GM12878 (cell line): ENCODE results near the gene PRPS2. TPM values are rescaled to one million over a fixed set of nuclear protein-coding genes. Genes with fewer than 3 reads are reported as not detected.

Experiments used
- ATAC-seq: fragments of 200-7000 bp; cut with Tn5 transposase; 3 replicates; pipeline ENCODE4 v1.9.1; 2020; ENCODE audit warnings: mild to moderate bottlenecking, moderate library complexity
- BruUV-seq: library from RNA; stranded (reverse); fragments of 400-500 nt; replicated peaks from 2 replicates; lab custom pipeline; 2021; lab: Mats Ljungman, UMichigan
- CTCF ChIA-PET: fragments of 300-600 bp; sonication (Branson Sonifier 250); formaldehyde crosslinking; extraction: SDS; loops from one replicate; lab custom pipeline; 2021; ENCODE audit warnings: inconsistent platforms; lab: Yijun Ruan, JAX
- POLR2A ChIA-PET: fragments of 350-600 bp; formaldehyde crosslinking; extraction: SDS; loops from one replicate; lab custom pipeline; 2021; ENCODE audit warnings: inconsistent platforms; lab: Charles Lee
- RAD21 ChIA-PET: fragments of 300-600 bp; sonication (Branson Sonifier 250); formaldehyde crosslinking; loops from one replicate; lab custom pipeline; 2023; ENCODE audit warnings: antibody characterized with exemption; ENCODE audit not compliant: unreplicated experiment; lab: Charles Lee
- SMC1A ChIA-PET: fragments of 300-600 bp; sonication (Branson Sonifier 250); formaldehyde crosslinking; loops from one replicate; lab custom pipeline; 2023; ENCODE audit not compliant: unreplicated experiment, uncharacterized antibody; lab: Charles Lee
- DNase-seq: peaks from one replicate; pipeline ENCODE4 v3.0.0-alpha.2; 2011; ENCODE audit warnings: low read depth, low spot score
- FAIRE-seq: peaks from 3 replicates; lab custom pipeline; 2011; peaks lifted over from hg19 to GRCh38; lab: Jason Lieb, UNC
- H2AFZ ChIP-seq: 2 replicates; pipeline ENCODE4 v1.6.0; 2011; ENCODE audit warnings: low read depth, low read length, control low read depth; ENCODE audit not compliant: control insufficient read depth
- H3K27ac ChIP-seq: 2 replicates; pipeline ENCODE4 v1.5.1; 2011; ENCODE audit warnings: control low read depth; ENCODE audit not compliant: control insufficient read depth, insufficient read depth
- H3K27me3 ChIP-seq, 2 experiments: replicated peaks in 1 of 2; 2 replicates each; pipeline versions ENCODE4 v1.6.0 to v1.6.1; 2011; ENCODE audit warnings: low read length in 1 of 2; ENCODE audit not compliant: control insufficient read depth in 2 of 2, insufficient read depth in 2 of 2
- H3K36me3 ChIP-seq, 2 experiments: 2 replicates each; pipeline ENCODE4 v1.5.1; 2011; ENCODE audit warnings: low read length in 1 of 2; ENCODE audit not compliant: control insufficient read depth in 2 of 2, insufficient read depth in 2 of 2
- H3K4me1 ChIP-seq: 2 replicates; pipeline ENCODE4 v1.6.1; 2011; ENCODE audit warnings: mild to moderate bottlenecking, low read length, moderate library complexity, mixed read lengths; ENCODE audit not compliant: control insufficient read depth, insufficient read depth
- H3K4me2 ChIP-seq: 2 replicates; pipeline ENCODE4 v1.6.0; 2011; ENCODE audit warnings: control low read depth; ENCODE audit not compliant: control insufficient read depth, insufficient read depth
- H3K4me3 ChIP-seq: fragments of 200-600 bp; sonication (generic); 2 replicates; pipeline ENCODE4 v1.5.1; 2016
- H3K79me2 ChIP-seq: 2 replicates; pipeline ENCODE4 v1.6.0; 2011; ENCODE audit warnings: low read length; ENCODE audit not compliant: control insufficient read depth, insufficient read depth
- H3K9ac ChIP-seq: 2 replicates; pipeline ENCODE4 v1.8.0; 2011; ENCODE audit warnings: low read length, control low read depth, mixed read lengths; ENCODE audit not compliant: control insufficient read depth, insufficient read depth
- H3K9me3 ChIP-seq: replicated peaks from 3 replicates; pipeline ENCODE4 v1.5.1; 2011; ENCODE audit warnings: mild to moderate bottlenecking, low read length; ENCODE audit not compliant: control insufficient read depth, insufficient read depth
- H4K20me1 ChIP-seq: 2 replicates; pipeline ENCODE4 v1.6.0; 2011; ENCODE audit not compliant: control insufficient read depth, insufficient read depth
- BHLHE40 ChIP-seq, 2 experiments: fragments of 450-650 bp in 1 of 2; IDR thresholded peaks; 2 replicates each; pipeline ENCODE4 v1.6.1; 2011 to 2017; ENCODE audit warnings: low read depth in 2 of 2, borderline replicate concordance in 1 of 2, improper control_type of control experiment in 1 of 2, low read length in 1 of 2, mild to moderate bottlenecking in 1 of 2
- CBX3 ChIP-seq: fragments of 200-600 bp; sonication (generic); IDR thresholded peaks from 2 replicates; pipeline ENCODE4 v1.6.1; 2016; ENCODE audit warnings: low read depth, borderline replicate concordance
- CREM ChIP-seq: IDR thresholded peaks from 2 replicates; pipeline ENCODE4 v1.6.1; 2014; ENCODE audit warnings: antibody characterized with exemption, low read depth
- CTCF ChIP-seq, 3 experiments: IDR thresholded peaks in 2 of 3; conservative IDR thresholded peaks in 1 of 3; 2 replicates each; pipeline ENCODE4 v1.5.1; 2011; ENCODE audit warnings: low read depth in 3 of 3, low read length in 3 of 3, mild to moderate bottlenecking in 3 of 3, control low read depth in 2 of 3, moderate library complexity in 2 of 3, inconsistent platforms in 1 of 3, mixed read lengths in 1 of 3; ENCODE audit not compliant: control insufficient read depth in 2 of 3, insufficient read depth in 1 of 3; ENCODE audit errors: extremely low read depth in 1 of 3
- FOS ChIP-seq: IDR thresholded peaks from 3 replicates; pipeline ENCODE4 v1.6.1; 2011; ENCODE audit warnings: borderline replicate concordance; ENCODE audit not compliant: insufficient read length; ENCODE audit errors: extremely low read depth
- IRF3 ChIP-seq: fragments of 450-650 bp; IDR thresholded peaks from 2 replicates; pipeline ENCODE4 v1.6.1; 2014; ENCODE audit warnings: mild to moderate bottlenecking
- MLLT1 ChIP-seq: fragments of 450-650 bp; IDR thresholded peaks from 2 replicates; pipeline ENCODE4 v1.6.1; 2016; ENCODE audit warnings: mild to moderate bottlenecking
- NBN ChIP-seq: fragments of 450-650 bp; IDR thresholded peaks from 2 replicates; pipeline ENCODE4 v1.6.1; 2016
- NR2F1 ChIP-seq: fragments of 450-650 bp; conservative IDR thresholded peaks from 2 replicates; pipeline ENCODE4 v1.6.1; 2017; ENCODE audit warnings: mild to moderate bottlenecking
- POLR2AphosphoS2 ChIP-seq: IDR thresholded peaks from 2 replicates; pipeline ENCODE4 v1.6.1; 2011; ENCODE audit warnings: low read depth, mild to moderate bottlenecking, low read length, improper control_type of control experiment, moderate library complexity
- RAD21 ChIP-seq: IDR thresholded peaks from 2 replicates; pipeline ENCODE4 v1.6.1; 2011; ENCODE audit warnings: mild to moderate bottlenecking, low read depth, low read length, moderate library complexity; ENCODE audit not compliant: insufficient read depth
- SP1 ChIP-seq: IDR thresholded peaks from one replicate; pipeline ENCODE4 v1.6.1; 2011; ENCODE audit warnings: low read depth, low read length
- TCF7 ChIP-seq: IDR thresholded peaks from 2 replicates; pipeline ENCODE4 v1.6.1; 2014; ENCODE audit warnings: antibody characterized with exemption, borderline replicate concordance
- WRNIP1 ChIP-seq: IDR thresholded peaks from 2 replicates; pipeline ENCODE4 v1.6.1; 2011; ENCODE audit warnings: low read depth, low read length, improper control_type of control experiment, borderline replicate concordance
- YY1 ChIP-seq: IDR thresholded peaks from 2 replicates; pipeline ENCODE4 v1.6.1; 2011; ENCODE audit warnings: low read depth, mild to moderate bottlenecking, low read length
- ZNF274 ChIP-seq: IDR thresholded peaks from one replicate; pipeline ENCODE4 v1.8.0; 2011; ENCODE audit not compliant: insufficient read length, insufficient read depth
- WGBS: methylation state at CpG from one replicate; pipeline ENCODE4 v1.1.6; 2016; ENCODE audit warnings: low lambda C conversion rate; ENCODE audit not compliant: insufficient replicate concordance, insufficient coverage; ENCODE audit errors: missing lambda C conversion rate; 5-methylcytosine and 5-hydroxymethylcytosine counted together
- in situ Hi-C: fragments of 300-500 bp; cut with MboI; formaldehyde crosslinking; loops from 9 replicates; pipeline ENCODE4 v1.14.3; 2018; ENCODE audit warnings: mixed read lengths
- intact Hi-C: fragments of 100-400 bp; cut with micrococcal nuclease; formaldehyde crosslinking; loops from one replicate; pipeline ENCODE4 v1.14.2; 2022; ENCODE audit not compliant: unreplicated experiment
- polyA plus RNA-seq, 11 experiments: library from polyadenylated mRNA; depleted of rRNA in 4 of 11; unstranded in 6 of 11; stranded (reverse) in 5 of 11; fragments of >200 nt; fragmentation: Nextera tagmentation in 4 of 11; fragmentation: Illumina TruSeq in 1 of 11; extraction: Ambion mirVana in 4 of 11; extraction: Trizol in 1 of 11; gene quantifications; 1 replicate in 1 of 11; 2 replicates in 10 of 11; pipeline versions ENCODE4 v1.2.1 to v1.2.3, GENCODE V29; 2011 to 2016; ENCODE audit warnings: inconsistent platforms in 2 of 11, missing spikeins in 2 of 11, low read depth in 1 of 11
- total RNA-seq, 4 experiments: library from RNA; depleted of rRNA in 3 of 4; stranded (reverse); fragments of >200 nt in 3 of 4; fragmentation: Illumina TruSeq in 1 of 4; extraction: Trizol in 1 of 4; gene quantifications; 2 replicates each; pipeline versions ENCODE4 v1.2.1 to v1.2.3, GENCODE V29; 2013 to 2021

PRPS2 gene
- total and polyA plus RNA-seq, 10 of the 15 experiments (the other 5 are each of a cell fraction or from before 2014, with no cell fraction given) = 44.1 to 102 (median 58.2) TPM

DNA sequence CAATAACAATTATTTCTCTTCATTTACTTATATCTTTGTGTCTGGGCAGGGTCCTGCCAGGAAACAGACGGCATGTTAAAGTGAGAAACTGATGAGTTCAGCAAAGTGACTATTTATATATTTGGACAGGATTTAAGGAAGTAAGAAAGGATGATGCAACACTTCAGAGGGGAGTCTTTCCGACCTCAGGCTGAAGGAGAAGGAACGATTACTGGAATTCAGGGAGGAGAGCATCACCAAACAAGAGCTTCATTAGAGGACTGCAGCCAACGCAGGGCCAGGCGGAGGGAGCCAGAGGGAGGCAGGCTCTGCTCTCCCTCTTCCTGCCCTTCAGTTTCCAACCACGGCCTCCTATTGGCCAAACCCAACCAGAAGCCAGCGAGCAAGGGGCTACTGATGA lies 74.1 kb downstream of the PRPS2 start:
- POLR2A ChIA-PET = interaction anchor here (0.5 to 1.3 kb wide), 3 partner anchors 10 to 141 kb away, joined by 3 read pairs; no protein-coding TSS in a partner anchor
- no peak overlapping the region; the same call in none of the 2 replicates for H3K27ac ChIP-seq
- DNase-seq = no peak
- TF ChIP-seq NR2F1 (no peak), CREM (no peak), POLR2AphosphoS2 (no peak), SP1 (no peak), IRF3 (no peak), BHLHE40 (IDR thresholded peaks at IDR 0.05; ENCODE audit: borderline replicate concordance in 1 of 2, low read depth in 2 of 2, low read length in 1 of 2) (no peak), RAD21 (no peak), CBX3 (no peak), TCF7 (no peak), YY1 (no peak), CTCF (IDR thresholded peaks at IDR 0.05 in 2 of 3, conservative IDR thresholded peaks at IDR 0.05 in 1 of 3; ENCODE audit: control insufficient read depth in 2 of 3, extremely low read depth in 1 of 3, insufficient read depth in 1 of 3, low read depth in 3 of 3, low read length in 3 of 3) (no peak), WRNIP1 (no peak), MLLT1 (no peak), ZNF274 (no peak), FOS (no peak), NBN (no peak)

More for the DNA sequence above, 74.1 kb downstream of the PRPS2 start:
- in situ Hi-C loops (no loop called here), intact Hi-C loops (loop anchor here (10.0 kb wide), 1 partner anchor 219 kb away; no protein-coding TSS in a partner anchor)
- 59% methylated on average over 7 of the region's 7 CpGs for WGBS
- Histone ChIP-seq H3K9ac (no peak overlapping the region), H3K36me3 (peaks cover 0 to 3% of the 10 kb centered on the region in 2 experiments; a peak in 1 of 4 replicates), H3K79me2 (peaks cover 34% of the 10 kb centered on the region), H3K27me3 (no peaks in the 10 kb centered on the region), H3K4me1 (peaks cover 14% of the 10 kb centered on the region), H3K9me3 (no peaks in the 10 kb centered on the region; the same call in 2 of the 3 replicates), H3K4me2 (peak overlapping the region; percentile 33; the same call in 1 of the 2 replicates), H4K20me1 (no peaks in the 10 kb centered on the region), H3K4me3 (no peak overlapping the region), H2AFZ (peak overlapping the region; percentile 28)
- ATAC-seq (no peak), FAIRE-seq (no peak)
- SMC1A ChIA-PET = interaction anchor here (1.1 to 8.0 kb wide), 4 partner anchors 11 to 51 kb away, joined by 3 to 51 read pairs (median 4); no protein-coding TSS in a partner anchor
- RAD21 ChIA-PET = interaction anchor here (1.1 to 1.4 kb wide), 2 partner anchors 51 to 609 kb away, joined by 3 to 5 read pairs; no protein-coding TSS in a partner anchor
- no TSS peak for BruUV-seq
- CTCF ChIA-PET = interaction anchor here (0.9 to 1.4 kb wide), 5 partner anchors 13 to 51 kb away, joined by 3 to 4 read pairs (median 3); no protein-coding TSS in a partner anchor
